ENCODE results near the gene NALCN. TPM values are rescaled to one million over a fixed set of nuclear protein-coding genes. Genes with fewer than 3 reads are reported as not detected.

NALCN gene
- total and polyA plus RNA-seq, 4 donors: 0.09 to 0.92 (median 0.18) TPM

- TF ChIP-seq REST (IDR thresholded peaks at IDR 0.05): no peak
Observed at GRCh38 chr13:101450749-101451130, 34.4 kb upstream of the NALCN start (continued).

DNA sequence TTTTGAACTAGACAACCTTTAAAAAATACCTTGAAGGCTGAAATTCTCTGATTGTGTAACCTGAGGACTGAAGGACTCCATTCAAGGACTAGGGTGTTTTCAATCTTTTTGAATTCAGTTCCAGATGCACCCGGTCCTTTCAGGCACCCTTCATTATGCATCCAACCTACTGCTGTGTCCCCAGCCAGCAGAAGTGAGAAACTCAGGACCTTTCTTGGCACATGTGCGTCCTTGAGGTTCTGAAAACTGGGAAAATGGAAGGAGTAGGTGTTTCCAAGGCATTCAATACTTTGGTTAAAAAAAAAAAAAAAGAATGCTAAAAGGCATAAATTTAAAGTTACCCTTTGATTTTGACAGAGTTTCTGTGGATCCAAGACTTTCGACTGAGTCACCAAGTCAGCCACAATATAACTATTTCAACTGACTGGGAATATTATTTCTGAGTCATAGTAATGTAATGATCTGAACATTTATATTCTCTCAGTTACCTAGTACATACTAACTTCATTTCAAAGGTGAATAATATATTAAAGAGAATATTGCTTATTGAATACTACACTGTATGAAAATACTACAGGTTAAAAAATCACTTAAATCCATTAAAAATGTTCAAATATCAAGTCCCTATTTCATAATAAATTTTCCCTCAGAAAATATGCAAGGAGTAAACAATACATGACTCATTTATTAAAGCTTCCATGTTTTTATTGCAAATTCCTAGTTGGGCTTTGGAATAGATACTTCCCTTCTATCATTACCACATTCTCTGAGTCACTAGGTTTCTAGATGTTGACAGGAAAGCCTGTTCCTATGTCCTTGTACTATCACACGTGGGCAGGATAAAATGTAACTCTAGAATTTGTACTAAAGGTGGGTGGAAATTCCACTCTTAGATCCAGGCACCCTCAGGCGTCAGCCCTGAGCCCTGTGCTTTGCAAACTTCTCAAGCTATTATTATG is 33.8 kb upstream of the NALCN start:
- Histone ChIP-seq H3K9ac (ENCODE audit: low read depth in 1 of 2, low read length in 2 of 2) (no peak overlapping the region), H3K27ac (ENCODE audit: low read depth in 1 of 2, low read length in 2 of 2) (no peak overlapping the region), H3K27me3 (ENCODE audit: control insufficient read depth in 4 of 4, insufficient read depth in 4 of 4, low read length in 3 of 4) (peaks cover 0 to 3% (median 0%) of the 10 kb centered on the region in 4 donors), H3K36me3 (ENCODE audit: control insufficient read depth in 4 of 4, insufficient read depth in 3 of 4, low read depth in 1 of 4, low read length in 3 of 4) (no peaks in the 10 kb centered on the region), H3K4me3 (ENCODE audit: low read depth in 1 of 3, low read length in 3 of 3) (no peak overlapping the region), H3K9me3 (ENCODE audit: control insufficient read depth in 4 of 4, low read length in 3 of 4) (no peaks in the 10 kb centered on the region), H3K4me1 (ENCODE audit: control insufficient read depth in 4 of 4, insufficient read depth in 4 of 4, low read length in 3 of 4) (peaks cover 4 to 11% (median 6%) of the 10 kb centered on the region in 4 donors)
- no peak for DNase-seq (ENCODE audit: low spot score)
- no peak for TF ChIP-seq GABPA (IDR thresholded peaks at IDR 0.05 in 1 of 2, conservative IDR thresholded peaks at IDR 0.05 in 1 of 2)
- TF ChIP-seq RXRA (IDR thresholded peaks at IDR 0.05): no peak
- no peak for TF ChIP-seq FOXA1 (IDR thresholded peaks at IDR 0.05)
- TF ChIP-seq EGR1 (IDR thresholded peaks at IDR 0.05; ENCODE audit: low read depth in 2 of 2): no peak
- TF ChIP-seq, protein P1, sequence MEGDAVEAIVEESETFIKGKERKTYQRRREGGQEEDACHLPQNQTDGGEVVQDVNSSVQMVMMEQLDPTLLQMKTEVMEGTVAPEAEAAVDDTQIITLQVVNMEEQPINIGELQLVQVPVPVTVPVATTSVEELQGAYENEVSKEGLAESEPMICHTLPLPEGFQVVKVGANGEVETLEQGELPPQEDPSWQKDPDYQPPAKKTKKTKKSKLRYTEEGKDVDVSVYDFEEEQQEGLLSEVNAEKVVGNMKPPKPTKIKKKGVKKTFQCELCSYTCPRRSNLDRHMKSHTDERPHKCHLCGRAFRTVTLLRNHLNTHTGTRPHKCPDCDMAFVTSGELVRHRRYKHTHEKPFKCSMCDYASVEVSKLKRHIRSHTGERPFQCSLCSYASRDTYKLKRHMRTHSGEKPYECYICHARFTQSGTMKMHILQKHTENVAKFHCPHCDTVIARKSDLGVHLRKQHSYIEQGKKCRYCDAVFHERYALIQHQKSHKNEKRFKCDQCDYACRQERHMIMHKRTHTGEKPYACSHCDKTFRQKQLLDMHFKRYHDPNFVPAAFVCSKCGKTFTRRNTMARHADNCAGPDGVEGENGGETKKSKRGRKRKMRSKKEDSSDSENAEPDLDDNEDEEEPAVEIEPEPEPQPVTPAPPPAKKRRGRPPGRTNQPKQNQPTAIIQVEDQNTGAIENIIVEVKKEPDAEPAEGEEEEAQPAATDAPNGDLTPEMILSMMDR (IDR thresholded peaks at IDR 0.05; ENCODE audit: low read depth, low read length, missing input control): no peak
- no peak for TF ChIP-seq SP1 (IDR thresholded peaks at IDR 0.05)
- TF ChIP-seq MAX (IDR thresholded peaks at IDR 0.05): no peak
- TF ChIP-seq HNF4A (conservative IDR thresholded peaks at IDR 0.05): no peak
- no peak for TF ChIP-seq RAD21 (IDR thresholded peaks at IDR 0.05)
- no peak for TF ChIP-seq REST (IDR thresholded peaks at IDR 0.05)
- TF ChIP-seq YY1 (IDR thresholded peaks at IDR 0.05): no peak
- TF ChIP-seq TAF1 (conservative IDR thresholded peaks at IDR 0.05): no peak
- no peak for TF ChIP-seq FOXA2 (IDR thresholded peaks at IDR 0.05)
- TF ChIP-seq HNF4G (IDR thresholded peaks at IDR 0.05): no peak
- TF ChIP-seq ZBTB33 (IDR thresholded peaks at IDR 0.05): no peak
- TF ChIP-seq, protein P2, sequence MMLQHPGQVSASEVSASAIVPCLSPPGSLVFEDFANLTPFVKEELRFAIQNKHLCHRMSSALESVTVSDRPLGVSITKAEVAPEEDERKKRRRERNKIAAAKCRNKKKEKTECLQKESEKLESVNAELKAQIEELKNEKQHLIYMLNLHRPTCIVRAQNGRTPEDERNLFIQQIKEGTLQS (IDR thresholded peaks at IDR 0.05): no peak
- no peak for TF ChIP-seq NR2F2 (IDR thresholded peaks at IDR 0.05)
- no peak for TF ChIP-seq JUND (IDR thresholded peaks at IDR 0.05)
- 51% methylated on average over 5 of the region's 5 CpGs for WGBS

All from liver (tissue), 9 donors.